Measurements from ENCODE around the gene GSC. TPM values are rescaled to one million over a fixed set of nuclear protein-coding genes. Genes with fewer than 3 reads are reported as not detected.
A peak's percentile ranks its signal among the peaks of the same experiment; 100 is the strongest.

Gene GSC
- total RNA-seq, 2 donors from 2014 or later, result 0.39 to 0.71 TPM

- ATAC-seq, result no peak
- intact Hi-C loops (cut with DNase I), result no loop called here
- no peak for DNase-seq
Measured at GRCh38 chr14:94773061-94773648, 3.2 kb upstream of the GSC start.

DNA sequence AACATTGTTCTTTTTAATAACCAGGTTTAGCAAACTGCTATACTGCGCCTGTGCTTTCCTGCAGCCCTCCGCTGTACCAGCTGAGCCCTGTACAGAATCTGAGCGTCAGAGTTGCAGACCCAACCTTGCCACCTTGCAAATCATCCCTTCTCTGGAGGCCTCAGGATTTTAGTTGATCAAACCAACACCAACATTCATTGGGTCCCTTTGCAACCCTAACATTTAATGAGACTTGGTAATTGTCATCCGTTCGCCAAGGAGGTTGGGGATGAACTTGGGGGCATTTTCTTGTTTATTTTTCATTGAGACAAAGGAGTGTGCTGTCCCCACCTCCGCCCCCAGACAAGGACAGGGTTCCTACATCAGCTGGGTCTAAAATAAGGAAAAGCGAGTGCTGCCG lies 2.6 kb upstream of the GSC start:
- no peak for ATAC-seq
- intact Hi-C loops (cut with DNase I), result no loop called here
- DNase-seq, result no peak

DNA sequence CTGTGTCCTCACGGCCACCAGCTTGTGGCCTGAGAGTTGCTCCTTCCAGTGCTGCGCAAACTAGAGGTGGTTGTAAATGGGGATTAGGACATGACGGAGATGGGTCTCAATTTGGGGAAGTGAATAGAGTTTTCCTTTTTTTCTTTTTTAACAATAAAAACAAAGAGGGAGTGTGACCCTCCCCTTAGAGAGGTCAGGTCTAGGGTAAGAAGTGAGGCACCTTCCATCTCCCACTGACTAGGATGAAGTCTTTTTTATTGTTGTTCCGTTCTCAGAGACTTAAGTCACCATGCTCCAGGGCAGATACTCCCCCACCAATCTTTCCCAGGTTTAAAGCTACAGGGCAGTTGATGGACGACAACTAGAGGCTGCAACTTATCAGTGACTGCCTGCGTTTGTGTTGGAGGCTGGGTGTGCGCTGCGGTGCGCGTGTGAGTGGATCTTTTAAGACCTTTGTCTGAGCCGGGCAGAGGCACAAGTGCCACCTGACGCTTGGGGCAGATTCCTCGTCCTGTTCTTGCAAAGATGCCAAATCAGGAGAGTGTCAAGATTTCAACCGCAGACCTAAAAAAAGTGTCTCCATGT lies 2.1 kb upstream of the GSC start:
- DNase-seq (no peak), ATAC-seq (no peak)
- intact Hi-C loops (cut with DNase I), result no loop called here

DNA sequence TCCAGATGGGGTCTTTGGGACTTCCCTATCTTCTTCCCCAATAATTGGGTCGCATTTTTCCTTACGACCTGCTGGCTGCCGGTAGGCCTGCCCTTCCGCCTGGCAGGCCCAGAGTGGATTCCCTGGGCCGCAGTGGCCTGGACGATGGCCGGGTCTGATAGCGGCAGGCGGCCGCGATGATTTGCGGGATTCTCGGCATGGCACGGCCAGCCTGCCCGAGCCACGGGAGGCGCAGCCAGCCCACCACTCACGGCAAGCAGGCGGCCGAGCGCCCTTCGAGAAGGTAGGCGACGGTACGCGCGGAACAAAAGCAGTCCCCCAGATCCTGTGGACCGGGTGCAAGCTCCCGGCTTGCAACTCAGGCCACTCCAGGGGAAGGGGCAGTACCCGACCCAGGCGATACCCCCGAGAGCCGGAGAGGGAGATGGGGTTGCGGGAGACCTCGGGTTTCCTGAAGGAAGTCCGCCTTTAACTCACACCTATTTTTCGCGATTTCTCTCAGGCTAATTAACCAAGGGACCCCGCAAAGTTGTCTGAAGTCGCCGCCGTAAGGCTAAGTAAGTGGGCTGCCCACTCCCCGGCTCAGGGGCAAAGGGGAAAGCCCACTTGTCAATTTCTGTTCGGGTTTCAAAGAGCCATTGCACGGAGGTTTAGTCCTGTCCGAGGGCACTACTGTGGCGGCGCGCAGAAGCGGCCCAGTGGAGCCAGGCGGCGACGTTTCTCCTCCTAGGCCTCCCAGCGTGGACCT lies 1.4 kb upstream of the GSC start:
- DNase-seq (no peak), ATAC-seq (no peak)
- intact Hi-C loops (cut with DNase I), result no loop called here

GRCh38 chr14:94770815-94771157 lies 873 bp upstream of the GSC start:
- intact Hi-C loops (cut with DNase I), result no loop called here
- DNase-seq, result no peak
- ATAC-seq, result no peak

DNA sequence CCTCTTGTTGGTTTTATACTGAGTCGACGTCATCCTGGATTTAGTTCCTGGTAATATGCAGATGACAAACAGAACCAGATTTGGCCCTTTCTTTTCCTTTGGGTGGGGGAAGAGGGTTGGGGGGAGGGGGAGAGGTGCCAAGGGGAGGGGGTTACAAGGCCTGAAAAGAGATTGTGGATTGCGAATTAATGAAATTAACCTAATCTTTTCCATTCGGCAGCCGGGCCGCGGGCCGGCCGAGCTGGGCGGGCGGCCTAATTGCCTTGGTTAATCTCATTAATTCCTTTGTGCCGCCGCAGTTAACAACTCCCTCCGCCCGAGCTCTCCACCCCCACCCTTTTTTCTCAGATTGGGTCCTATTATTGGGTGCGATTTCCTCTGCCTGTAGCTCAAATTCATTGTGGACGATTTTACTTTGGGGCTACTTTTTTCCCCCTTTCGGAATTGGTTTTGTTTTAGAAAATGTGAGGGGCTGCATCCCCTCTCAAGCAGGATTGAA lies 387 bp upstream of the GSC start:
- DNase-seq (no peak), ATAC-seq (no peak)
- intact Hi-C loops (cut with DNase I), result no loop called here

- DNase-seq (no peak), ATAC-seq (peak; percentile 12 to 17)
- intact Hi-C loops (cut with DNase I), result no loop called here
Measured at GRCh38 chr14:94768521-94769390, 1.2 kb downstream of the GSC start.

DNA sequence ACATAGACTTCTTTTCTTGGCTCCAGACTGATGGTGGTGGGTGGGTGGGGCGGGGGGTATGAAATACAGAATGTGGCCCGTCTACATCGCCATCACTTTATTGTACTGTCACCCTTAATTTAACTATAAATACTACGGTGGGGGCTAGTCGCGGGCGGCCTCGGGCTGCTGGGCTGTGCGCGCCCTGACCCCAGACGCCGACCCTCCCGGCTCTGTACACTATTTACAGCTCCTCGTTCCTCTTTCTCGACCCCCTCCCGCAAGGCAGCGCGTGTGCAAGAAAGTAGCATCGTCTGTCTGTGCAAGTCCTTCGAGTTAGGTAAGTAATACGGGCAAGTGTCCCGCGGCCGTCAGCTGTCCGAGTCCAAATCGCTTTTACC lies 1.8 kb downstream of the GSC start:
- intact Hi-C loops (cut with DNase I), result no loop called here
- no peak for ATAC-seq
- DNase-seq, result no peak

DNA sequence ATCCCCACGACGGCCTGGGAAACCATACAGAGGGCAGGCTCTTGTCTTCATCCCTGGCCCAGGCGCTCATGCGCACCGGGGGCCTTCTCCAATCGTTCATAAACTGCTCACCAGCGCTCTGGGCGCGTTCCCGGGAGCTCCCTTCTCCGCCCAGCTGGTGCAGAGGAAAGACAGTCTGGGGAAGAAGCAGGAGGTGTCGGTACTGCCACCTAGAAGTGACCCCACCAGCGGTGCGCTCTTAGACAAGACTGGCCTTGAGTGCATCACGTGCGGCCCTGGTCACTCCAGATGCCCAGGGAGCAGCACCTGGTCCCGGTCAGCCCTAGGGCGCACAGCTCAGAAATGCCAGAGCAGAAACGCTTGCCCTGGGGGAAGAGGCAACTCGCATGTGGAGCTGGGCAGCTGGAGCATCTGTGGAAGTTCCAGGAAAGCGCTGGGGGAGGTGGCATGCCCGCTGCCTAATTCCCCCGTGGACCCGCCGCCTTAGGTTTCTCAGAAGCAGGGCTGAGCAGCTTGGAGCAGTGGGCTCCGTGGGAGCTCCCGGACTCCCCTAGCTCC lies 2.5 kb downstream of the GSC start:
- no peak for ATAC-seq
- intact Hi-C loops (cut with DNase I), result no loop called here
- no peak for DNase-seq

DNA sequence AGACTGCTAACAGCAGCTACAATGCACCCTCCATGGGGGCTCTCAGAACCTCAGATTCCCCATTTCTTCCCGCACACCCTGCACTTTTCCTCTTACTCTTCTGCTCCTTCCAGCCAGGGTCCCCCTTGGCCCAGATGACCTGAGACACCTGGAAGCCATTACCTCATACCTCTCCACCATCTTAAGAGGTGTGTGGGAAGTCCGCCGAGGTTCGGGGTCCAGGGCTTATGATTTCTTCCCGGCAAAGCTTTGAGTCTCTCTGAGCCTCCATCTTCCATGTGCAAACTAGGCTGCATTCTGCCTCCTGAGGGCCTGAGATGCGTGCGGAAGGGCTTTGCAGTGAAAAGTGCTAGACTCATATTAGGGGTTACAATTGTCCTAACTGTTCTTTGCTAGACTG lies 5.3 kb downstream of the GSC start:
- intact Hi-C loops (cut with DNase I), result no loop called here
- no peak for ATAC-seq
- DNase-seq, result no peak

- ATAC-seq, result no peak
- no peak for DNase-seq
- intact Hi-C loops (cut with DNase I), result no loop called here
Measured at GRCh38 chr14:94762431-94762830, 7.5 kb downstream of the GSC start.

DNA sequence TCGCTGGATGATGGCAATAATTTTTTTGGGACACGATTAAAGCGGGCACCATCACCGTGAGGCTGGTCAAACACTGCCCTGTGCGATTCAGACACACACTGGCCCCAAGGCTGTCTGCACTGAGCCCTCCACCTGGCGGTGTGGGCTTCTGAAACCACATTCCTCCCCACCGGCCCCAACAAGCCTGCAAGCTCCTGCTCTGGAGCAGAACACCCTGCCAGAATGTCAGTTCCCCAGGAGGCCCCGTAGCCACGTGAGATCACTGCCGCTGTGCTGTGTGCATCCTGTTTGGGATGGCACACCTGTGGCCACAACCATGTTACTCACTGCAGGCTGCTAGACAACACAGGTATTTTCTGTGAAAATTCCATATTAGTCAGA lies 7.9 kb downstream of the GSC start:
- ATAC-seq, result no peak
- intact Hi-C loops (cut with DNase I), result no loop called here
- no peak for DNase-seq

- intact Hi-C loops (cut with DNase I), result no loop called here
- ATAC-seq (no peak), DNase-seq (no peak)
Measured at GRCh38 chr14:94761348-94761996, 8.4 kb downstream of the GSC start.

DNA sequence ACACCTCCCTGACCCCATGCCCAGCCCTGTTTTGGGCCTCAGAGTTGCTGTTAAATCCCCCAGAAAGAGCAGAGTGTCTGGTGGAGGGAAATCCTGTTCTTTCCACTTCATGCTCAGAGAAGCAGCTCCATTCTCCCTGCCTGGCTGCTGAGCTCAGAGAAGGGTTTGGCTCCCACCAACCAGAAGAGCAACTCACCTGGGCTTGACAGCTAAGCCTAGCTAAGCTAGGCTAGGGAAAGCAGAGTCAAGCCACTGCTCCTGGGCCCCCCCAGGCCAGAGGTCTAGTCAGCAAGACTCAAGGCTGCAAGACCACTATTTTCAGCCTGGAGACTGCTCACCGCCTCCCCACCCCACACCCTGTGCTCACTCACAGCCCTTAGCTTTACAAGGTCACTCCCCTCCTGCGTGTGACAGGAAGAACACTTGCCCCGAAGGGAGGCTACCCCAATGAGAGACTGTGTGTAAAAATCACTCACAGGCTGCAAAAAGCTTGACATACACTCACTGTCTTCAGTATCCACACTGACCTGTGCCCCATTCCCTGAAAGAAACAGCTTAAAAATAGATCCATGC lies 13.5 kb downstream of the GSC start:
- DNase-seq, result no peak
- intact Hi-C loops (cut with DNase I), result no loop called here
- ATAC-seq, result no peak

DNA sequence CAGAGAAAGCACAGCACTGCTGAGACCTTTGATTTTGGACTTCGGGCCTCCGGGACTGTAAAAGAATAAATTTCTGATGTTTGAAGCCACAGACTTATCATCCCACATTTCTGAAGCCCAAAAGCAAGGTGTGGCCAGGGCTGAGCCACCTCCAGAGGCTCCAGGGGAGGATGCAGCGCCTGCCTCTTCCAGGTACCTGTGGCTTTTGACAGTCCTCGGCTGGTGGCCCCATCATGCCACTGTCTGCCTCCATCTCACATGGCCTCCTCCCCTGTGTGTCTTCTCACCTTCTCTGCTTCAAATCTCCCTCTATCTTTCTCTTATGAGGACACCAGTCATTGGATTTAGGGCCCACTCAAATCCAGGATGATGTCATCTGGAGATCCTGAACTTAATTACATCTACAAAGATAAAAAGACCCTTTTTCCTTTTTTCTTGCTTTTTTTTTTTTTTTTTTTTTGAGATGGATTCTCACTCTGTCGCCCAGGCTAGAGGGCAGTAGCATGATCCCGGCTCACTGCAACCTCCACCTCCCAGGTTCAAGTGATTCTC lies 15.4 kb downstream of the GSC start:
- no peak for DNase-seq
- intact Hi-C loops (cut with DNase I), result no loop called here
- no peak for ATAC-seq

GRCh38 chr14:94752591-94753436 lies 17.1 kb downstream of the GSC start:
- intact Hi-C loops (cut with DNase I), result no loop called here
- DNase-seq (no peak), ATAC-seq (peak; percentile 44 to 78)

- ATAC-seq, result no peak
- DNase-seq, result no peak
- intact Hi-C loops (cut with DNase I), result no loop called here
Measured at GRCh38 chr14:94751956-94752355, 18.0 kb downstream of the GSC start.

- ATAC-seq (peak in 1 of 2 donors; percentile 24), DNase-seq (no peak)
- intact Hi-C loops (cut with DNase I), result no loop called here
Measured at GRCh38 chr14:94751321-94751720, 18.6 kb downstream of the GSC start.

Measured in left cardiac atrium (tissue), 4 donors.